ENCODE results near the gene AIFM2. TPM values are rescaled to one million over a fixed set of nuclear protein-coding genes. Genes with fewer than 3 reads are reported as not detected.

The AIFM2 gene
- total RNA-seq, 3 donors from 2014 or later, result 21.0 to 23.0 (median 22.7) TPM

GRCh38 chr10:70078937-70079336 lies 53.7 kb downstream of the AIFM2 start:
- DNase-seq (no peak), ATAC-seq (no peak)
- TF ChIP-seq CTCF (IDR thresholded peaks at IDR 0.05), result no peak
- Histone ChIP-seq H3K9me3 (no peaks in the 10 kb centered on the region), H3K36me3 (ENCODE audit: low read depth) (no peaks in the 10 kb centered on the region), H3K4me1 (ENCODE audit: low read depth) (no peaks in the 10 kb centered on the region), H3K4me3 (no peak overlapping the region)
- intact Hi-C loops (cut with DNase I, micrococcal nuclease), result no loop called here

GRCh38 chr10:70078329-70078728 lies 54.3 kb downstream of the AIFM2 start:
- TF ChIP-seq CTCF (IDR thresholded peaks at IDR 0.05), result no peak
- Histone ChIP-seq H3K4me1 (ENCODE audit: low read depth) (no peaks in the 10 kb centered on the region), H3K4me3 (no peak overlapping the region), H3K9me3 (no peaks in the 10 kb centered on the region), H3K36me3 (ENCODE audit: low read depth) (no peaks in the 10 kb centered on the region)
- DNase-seq, result no peak
- intact Hi-C loops (cut with DNase I, micrococcal nuclease), result no loop called here
- no peak for ATAC-seq

GRCh38 chr10:70074971-70075370 lies 57.7 kb downstream of the AIFM2 start:
- H3K4me3 ChIP-seq, result no peak overlapping the region
- no peak for DNase-seq
- no peaks in the 10 kb centered on the region for H3K4me1 ChIP-seq (ENCODE audit: low read depth)
- H3K9me3 ChIP-seq, result no peaks in the 10 kb centered on the region
- no peaks in the 10 kb centered on the region for H3K36me3 ChIP-seq (ENCODE audit: low read depth)
- intact Hi-C loops (cut with DNase I, micrococcal nuclease), result no loop called here
- TF ChIP-seq CTCF (IDR thresholded peaks at IDR 0.05), result no peak
- ATAC-seq, result no peak

- H3K9me3 ChIP-seq, result no peaks in the 10 kb centered on the region
- H3K4me3 ChIP-seq, result no peak overlapping the region
- intact Hi-C loops (cut with DNase I, micrococcal nuclease), result no loop called here
- no peaks in the 10 kb centered on the region for H3K4me1 ChIP-seq (ENCODE audit: low read depth)
- no peak for DNase-seq
- H3K36me3 ChIP-seq (ENCODE audit: low read depth), result no peaks in the 10 kb centered on the region
- ATAC-seq, result no peak
- TF ChIP-seq CTCF (IDR thresholded peaks at IDR 0.05), result no peak
Measured at GRCh38 chr10:70074165-70074564, 58.5 kb downstream of the AIFM2 start.

GRCh38 chr10:70070834-70071233 lies 61.8 kb downstream of the AIFM2 start:
- Histone ChIP-seq H3K4me1 (ENCODE audit: low read depth) (no peaks in the 10 kb centered on the region), H3K36me3 (ENCODE audit: low read depth) (no peaks in the 10 kb centered on the region), H3K4me3 (no peak overlapping the region), H3K9me3 (no peaks in the 10 kb centered on the region)
- intact Hi-C loops (cut with DNase I, micrococcal nuclease), result no loop called here
- TF ChIP-seq CTCF (IDR thresholded peaks at IDR 0.05), result no peak
- ATAC-seq (no peak), DNase-seq (no peak)

GRCh38 chr10:70069346-70069745 lies 63.3 kb downstream of the AIFM2 start:
- Histone ChIP-seq H3K36me3 (ENCODE audit: low read depth) (no peaks in the 10 kb centered on the region), H3K4me3 (no peak overlapping the region), H3K9me3 (no peaks in the 10 kb centered on the region), H3K4me1 (ENCODE audit: low read depth) (no peaks in the 10 kb centered on the region)
- no peak for TF ChIP-seq CTCF (IDR thresholded peaks at IDR 0.05)
- intact Hi-C loops (cut with DNase I, micrococcal nuclease), result no loop called here
- ATAC-seq, result peak; percentile 39
- no peak for DNase-seq

Measured in mucosa of descending colon (tissue), 3 donors.